CD4-positive, alpha-beta T cell (primary cell): Measurements from ENCODE around the gene ZNF280D. TPM values are rescaled to one million over a fixed set of nuclear protein-coding genes. Genes with fewer than 3 reads are reported as not detected.

Experiments used
- ATAC-seq: fragments of 200-7000 bp; cut with Tn5 transposase; one replicate; pipeline ENCODE4 v1.10.0; 2022; ENCODE audit warnings: mild to moderate bottlenecking; ENCODE audit not compliant: poor library complexity
- CTCF ChIA-PET: fragments of 350-600 bp; sonication (Branson Sonifier 250); formaldehyde crosslinking; loops from one replicate; lab custom pipeline; 2021; ENCODE audit warnings: antibody characterized with exemption, inconsistent platforms; lab: Charles Lee
- POLR2A ChIA-PET: fragments of 350-600 bp; sonication (Branson Sonifier 250); formaldehyde crosslinking; loops from one replicate; lab custom pipeline; 2021; ENCODE audit warnings: antibody characterized with exemption, inconsistent platforms; lab: Charles Lee
- DNase-seq, 14 experiments: peaks; one replicate each; pipeline ENCODE4 v3.0.0-alpha.2; 2013 to 2020; ENCODE audit warnings: mixed read lengths in 2 of 14
- H3K27ac ChIP-seq, 2 donors: one replicate each; pipeline versions ENCODE4 v1.5.1 to v1.7.0; 2013; ENCODE audit warnings: low read length in 2 of 2, low read depth in 1 of 2, mild to moderate bottlenecking in 1 of 2
- H3K27me3 ChIP-seq, 2 experiments: 1 replicate in 1 of 2; 2 replicates in 1 of 2; pipeline versions ENCODE4 v1.6.1 to v1.7.0; 2013; ENCODE audit warnings: low read length in 2 of 2, control low read depth in 1 of 2, mild to moderate bottlenecking in 1 of 2, moderate library complexity in 1 of 2; ENCODE audit not compliant: insufficient read depth in 2 of 2, control insufficient read depth in 1 of 2
- H3K36me3 ChIP-seq: one replicate; pipeline ENCODE4 v1.6.1; 2013; ENCODE audit warnings: low read length, control low read depth; ENCODE audit not compliant: insufficient read depth
- H3K4me1 ChIP-seq: one replicate; pipeline ENCODE4 v1.6.1; 2013; ENCODE audit warnings: low read length, control low read depth; ENCODE audit not compliant: insufficient read depth
- H3K4me3 ChIP-seq: one replicate; pipeline ENCODE4 v1.5.1; 2013; ENCODE audit warnings: mild to moderate bottlenecking, low read length, moderate library complexity
- H3K9me3 ChIP-seq, 2 experiments: 1 replicate in 1 of 2; 2 replicates in 1 of 2; pipeline versions ENCODE4 v1.6.1 to v1.7.0; 2013; ENCODE audit warnings: low read length in 2 of 2, mild to moderate bottlenecking in 2 of 2, control low read depth in 1 of 2, moderate library complexity in 1 of 2; ENCODE audit not compliant: control insufficient read depth in 1 of 2, insufficient read depth in 1 of 2
- H3K27ac Mint-ChIP-seq: one replicate; pipeline ENCODE4 v1.8.0; 2020; ENCODE audit warnings: mixed read lengths
- H3K27me3 Mint-ChIP-seq: one replicate; pipeline ENCODE4 v1.8.0; 2021; ENCODE audit warnings: mixed read lengths
- H3K36me3 Mint-ChIP-seq: one replicate; pipeline ENCODE4 v1.8.0; 2021; ENCODE audit warnings: low read depth, mixed read lengths
- H3K4me1 Mint-ChIP-seq: one replicate; pipeline ENCODE4 v1.8.0; 2021; ENCODE audit warnings: low read depth, mixed read lengths
- H3K4me3 Mint-ChIP-seq: one replicate; pipeline ENCODE4 v1.8.0; 2020; ENCODE audit warnings: mild to moderate bottlenecking, mixed read lengths
- H3K9me3 Mint-ChIP-seq: one replicate; pipeline ENCODE4 v1.8.0; 2020; ENCODE audit warnings: mixed read lengths
- CTCF ChIP-seq: fragments of 200-600 bp; IDR thresholded peaks from one replicate; pipeline ENCODE4 v1.8.0; 2022; ENCODE audit warnings: antibody characterized with exemption, mild to moderate bottlenecking
- intact Hi-C, 2 experiments: fragments of 100-400 bp; cut with DNase I in 1 of 2; cut with micrococcal nuclease in 1 of 2; formaldehyde crosslinking; loops; one replicate each; pipeline versions ENCODE4 v1.15.1 to v1.9.0; 2023 to 2025; cut with DNase I, micrococcal nuclease
- total RNA-seq, 174 experiments: library from RNA in 2 of 174; stranded (reverse) in 2 of 174; gene quantifications; one replicate each; pipeline ENCODE4 v1.2.3 and lab custom pipeline; 2021 to 2026

ZNF280D gene
- total RNA-seq, 2 experiments from 2014 or later = 27.2 to 30.3 TPM

- no peak for TF ChIP-seq CTCF
- Histone ChIP-seq H3K4me3 (no peak overlapping the region), H3K36me3 (peaks cover 17% of the 10 kb centered on the region), H3K27ac (no peak overlapping the region), H3K4me1 (no peaks in the 10 kb centered on the region), H3K9me3 (no peaks in the 10 kb centered on the region), H3K27me3 (no peaks in the 10 kb centered on the region)
- Mint-ChIP-seq H3K36me3 (peaks cover 81% of the 10 kb centered on the region), H3K27me3 (no peaks in the 10 kb centered on the region), H3K4me3 (no peak overlapping the region), H3K4me1 (no peaks in the 10 kb centered on the region), H3K9me3 (no peaks in the 10 kb centered on the region), H3K27ac (no peak overlapping the region)
- POLR2A ChIA-PET = no interaction called here
- ATAC-seq (no peak), DNase-seq (no peak)
- intact Hi-C loops = no loop called here
- CTCF ChIA-PET = no interaction called here
Observed at GRCh38 chr15:56653107-56653506, 80.2 kb downstream of the ZNF280D start.

- ChIA-PET POLR2A (no interaction called here), CTCF (no interaction called here)
- no peaks in the 10 kb centered on the region for H3K9me3 ChIP-seq
- H3K9me3 Mint-ChIP-seq = no peaks in the 10 kb centered on the region
- no peaks in the 10 kb centered on the region for H3K4me1 ChIP-seq
- no peaks in the 10 kb centered on the region for H3K27me3 ChIP-seq
- no peak for TF ChIP-seq CTCF
- DNase-seq = no peak
- H3K4me3 Mint-ChIP-seq = no peak overlapping the region
- no peaks in the 10 kb centered on the region for H3K27me3 Mint-ChIP-seq
- no peak overlapping the region for H3K4me3 ChIP-seq
- no peak overlapping the region for H3K27ac ChIP-seq
- H3K36me3 Mint-ChIP-seq = peaks cover 61% of the 10 kb centered on the region
- H3K36me3 ChIP-seq = peaks cover 7% of the 10 kb centered on the region
- H3K27ac Mint-ChIP-seq = no peak overlapping the region
- intact Hi-C loops = no loop called here
- no peaks in the 10 kb centered on the region for H3K4me1 Mint-ChIP-seq
- no peak for ATAC-seq
Observed at GRCh38 chr15:56648311-56648710, 85.0 kb downstream of the ZNF280D start.

GRCh38 chr15:56640549-56640948 lies 92.8 kb downstream of the ZNF280D start:
- intact Hi-C loops = no loop called here
- Mint-ChIP-seq H3K27ac (no peak overlapping the region), H3K9me3 (no peaks in the 10 kb centered on the region), H3K27me3 (no peaks in the 10 kb centered on the region), H3K4me1 (no peaks in the 10 kb centered on the region), H3K4me3 (no peak overlapping the region), H3K36me3 (peaks cover 18% of the 10 kb centered on the region)
- DNase-seq = no peak
- H3K4me1 ChIP-seq = no peaks in the 10 kb centered on the region
- no peak overlapping the region for H3K4me3 ChIP-seq
- CTCF ChIA-PET = no interaction called here
- no peak for ATAC-seq
- no peaks in the 10 kb centered on the region for H3K27me3 ChIP-seq
- H3K9me3 ChIP-seq = no peaks in the 10 kb centered on the region
- no peak overlapping the region for H3K27ac ChIP-seq
- no peak for TF ChIP-seq CTCF
- POLR2A ChIA-PET = no interaction called here
- H3K36me3 ChIP-seq = peaks cover 3% of the 10 kb centered on the region
